Epithelial cell of proximal tubule (primary cell): ENCODE measurements around the gene RIMBP2. TPM values are rescaled to one million over a fixed set of nuclear protein-coding genes. Genes with fewer than 3 reads are reported as not detected.

Source experiments
- DNase-seq: peaks from one replicate; pipeline ENCODE4 v3.0.0-alpha.2; 2011; ENCODE audit warnings: low read depth
- H3K4me3 ChIP-seq: 2 replicates; pipeline ENCODE4 v1.5.1; 2011; ENCODE audit warnings: low read depth, mild to moderate bottlenecking, low read length
- CTCF ChIP-seq: conservative IDR thresholded peaks from 2 replicates; pipeline ENCODE4 v1.5.1; 2012; ENCODE audit warnings: low read depth, mild to moderate bottlenecking, low read length
- total RNA-seq: library from RNA; depleted of rRNA; stranded (reverse); fragments of >200 nt; gene quantifications from 2 replicates; pipeline ENCODE4 v1.2.3, GENCODE V29; 2015

RIMBP2 gene
- total RNA-seq, 1 donor from 2014 or later, result 0.98 TPM

- no peak for DNase-seq
- no peak for TF ChIP-seq CTCF
- H3K4me3 ChIP-seq, result no peak overlapping the region
Measured at GRCh38 chr12:130525384-130526172, 190.5 kb downstream of the RIMBP2 start.

- no peak for DNase-seq
- H3K4me3 ChIP-seq, result no peak overlapping the region
- TF ChIP-seq CTCF, result no peak
Measured at GRCh38 chr12:130524759-130525158, 191.3 kb downstream of the RIMBP2 start.

GRCh38 chr12:130523863-130524614, 192.1 kb downstream of the RIMBP2 start:
- H3K4me3 ChIP-seq, result no peak overlapping the region
- no peak for DNase-seq
- no peak for TF ChIP-seq CTCF

GRCh38 chr12:130523208-130523607, 192.9 kb downstream of the RIMBP2 start:
- TF ChIP-seq CTCF, result no peak
- DNase-seq, result no peak
- no peak overlapping the region for H3K4me3 ChIP-seq

DNA sequence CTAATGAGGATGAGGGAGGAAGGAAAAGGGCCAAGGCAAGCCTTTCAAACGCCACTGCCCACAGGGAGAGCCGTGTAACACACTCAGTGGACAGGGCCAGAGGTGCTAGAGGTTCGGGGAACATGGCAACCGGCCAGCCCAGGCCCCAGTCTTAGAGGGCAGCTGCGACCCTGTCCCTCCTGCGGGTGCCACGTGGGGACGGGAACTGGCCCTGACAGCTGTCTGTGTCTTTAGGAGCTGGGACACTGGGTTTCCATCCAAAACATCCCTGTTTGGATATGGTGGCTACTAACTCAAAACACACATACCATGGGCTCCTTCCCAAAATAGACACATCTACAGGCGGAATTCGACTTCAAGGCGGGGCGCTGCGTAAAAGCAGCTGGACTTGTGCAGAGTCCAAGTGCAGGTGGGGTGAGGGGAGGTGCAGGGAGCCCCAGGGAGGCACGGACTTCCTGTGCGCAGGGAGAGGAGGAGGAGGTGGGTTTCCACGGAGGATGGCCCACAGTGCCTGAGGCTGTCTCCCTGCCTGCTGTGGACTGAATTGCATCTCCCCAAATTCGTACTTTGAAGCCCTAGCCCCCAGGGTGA, 193.8 kb downstream of the RIMBP2 start:
- DNase-seq, result no peak
- no peak overlapping the region for H3K4me3 ChIP-seq
- no peak for TF ChIP-seq CTCF

DNA sequence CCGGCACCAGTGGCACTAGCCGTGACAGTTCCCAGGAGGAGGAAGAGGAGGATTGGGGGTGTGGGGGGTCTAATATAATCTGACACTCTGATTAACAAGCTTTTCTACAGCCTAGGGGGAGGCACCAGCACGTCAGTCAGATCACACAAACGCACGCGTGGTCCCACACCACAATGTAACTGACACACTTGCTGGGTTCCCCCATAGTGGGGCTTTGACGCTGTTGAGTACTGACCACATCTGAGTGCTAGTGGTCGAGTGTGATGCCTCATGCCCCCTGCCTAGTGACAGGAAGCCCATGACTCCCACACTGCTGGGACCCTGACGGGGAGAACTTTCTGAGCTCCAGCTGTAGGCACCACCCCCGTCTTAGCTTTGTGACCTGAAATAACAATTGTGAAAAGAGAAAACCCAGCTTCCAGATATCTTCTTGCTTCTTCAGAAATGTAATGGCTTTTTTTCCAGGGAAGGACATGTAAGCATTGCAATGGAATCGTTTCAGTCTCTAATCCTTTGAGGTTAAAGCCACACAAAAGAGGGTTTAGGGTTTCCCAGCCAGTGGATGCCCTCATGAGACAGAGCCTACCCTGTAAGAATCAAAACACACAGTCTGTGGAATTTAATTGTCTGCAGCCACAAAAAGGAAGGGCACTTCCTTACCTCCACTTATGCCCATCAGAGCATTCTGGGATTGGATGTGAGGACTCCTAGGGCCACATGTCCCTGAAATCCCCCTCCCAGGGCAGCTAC, 194.5 kb downstream of the RIMBP2 start:
- TF ChIP-seq CTCF, result no peak
- DNase-seq, result no peak

More for the DNA sequence above, 194.5 kb downstream of the RIMBP2 start:
- no peak overlapping the region for H3K4me3 ChIP-seq
